ENCODE results near the gene HNMT. TPM values are rescaled to one million over a fixed set of nuclear protein-coding genes. Genes with fewer than 3 reads are reported as not detected.

The HNMT gene
- total and polyA plus RNA-seq, 2 of the 13 experiments (the other 11 are each of a cell fraction or from before 2014, with no cell fraction given), result 279 to 309 TPM

DNA sequence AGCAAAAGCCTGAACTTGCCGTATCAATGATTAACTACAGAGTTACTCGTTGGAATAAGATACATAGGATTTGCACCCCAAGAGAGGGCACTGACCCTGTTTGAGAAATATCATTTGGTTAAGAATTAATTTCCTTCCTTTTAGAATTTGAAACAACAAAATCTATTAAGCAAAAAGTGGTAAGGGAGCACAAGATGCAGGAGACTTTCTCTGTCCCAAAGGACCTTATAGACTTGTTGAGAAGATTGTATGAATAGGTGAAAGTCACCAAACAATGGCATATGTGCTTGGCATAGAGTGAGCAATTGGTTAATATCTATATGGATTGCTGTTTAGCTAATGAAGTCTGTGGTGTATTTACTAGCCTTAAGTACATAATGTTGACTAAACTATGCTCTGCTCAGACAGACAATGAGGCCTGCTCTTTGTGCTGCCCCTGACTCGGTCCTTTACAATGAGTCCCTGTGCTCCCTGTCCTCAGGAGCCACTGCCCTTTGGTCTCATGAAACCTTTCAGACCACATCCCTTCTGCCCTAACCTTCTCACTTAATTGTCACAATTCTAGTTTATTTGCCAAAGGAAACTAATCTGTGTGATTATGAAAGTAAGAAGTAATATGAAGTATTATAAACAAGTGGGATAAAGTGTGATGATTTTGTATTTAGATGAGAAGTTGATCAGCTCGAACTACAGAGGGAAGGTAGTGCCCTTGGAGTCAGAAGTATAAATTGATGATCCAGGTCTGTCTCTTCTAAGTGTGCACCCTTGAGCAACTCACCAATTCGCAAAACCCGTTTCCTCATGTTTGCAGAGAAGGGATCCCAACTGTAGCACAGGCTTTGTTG is 21.2 kb upstream of the HNMT start (continued):
- TF ChIP-seq ZNF563 (CRISPR knock-in tag; IDR thresholded peaks at IDR 0.05), result no peak
- TF ChIP-seq ZNF234 (CRISPR knock-in tag; conservative IDR thresholded peaks at IDR 0.05), result no peak
- no peak for TF ChIP-seq ATF7-NPFF (CRISPR knock-in tag; IDR thresholded peaks at IDR 0.05; ENCODE audit: low read depth)
- TF ChIP-seq SMARCC2 (IDR thresholded peaks at IDR 0.05), result 0 out of 2 replicates have a peak, but pooled peaks have one; percentile 16
- no peak for TF ChIP-seq NFIB (CRISPR knock-in tag; IDR thresholded peaks at IDR 0.05; ENCODE audit: borderline replicate concordance)
- TF ChIP-seq NCOR1 (IDR thresholded peaks at IDR 0.05; ENCODE audit: borderline replicate concordance, low read length), result peak; percentile 97
- TF ChIP-seq NR2C2 (CRISPR knock-in tag; IDR thresholded peaks at IDR 0.05; ENCODE audit: borderline replicate concordance), result no peak; the same call in none of the 2 replicates
- peak; percentile 90 for TF ChIP-seq HNF1B (CRISPR knock-in tag; IDR thresholded peaks at IDR 0.05)
- TF ChIP-seq IKZF1 (IDR thresholded peaks at IDR 0.05), result no peak
- TF ChIP-seq KAT7 (CRISPR knock-in tag; IDR thresholded peaks at IDR 0.05; ENCODE audit: borderline replicate concordance), result no peak; the same call in 1 of the 2 replicates
- TF ChIP-seq, protein P1, sequence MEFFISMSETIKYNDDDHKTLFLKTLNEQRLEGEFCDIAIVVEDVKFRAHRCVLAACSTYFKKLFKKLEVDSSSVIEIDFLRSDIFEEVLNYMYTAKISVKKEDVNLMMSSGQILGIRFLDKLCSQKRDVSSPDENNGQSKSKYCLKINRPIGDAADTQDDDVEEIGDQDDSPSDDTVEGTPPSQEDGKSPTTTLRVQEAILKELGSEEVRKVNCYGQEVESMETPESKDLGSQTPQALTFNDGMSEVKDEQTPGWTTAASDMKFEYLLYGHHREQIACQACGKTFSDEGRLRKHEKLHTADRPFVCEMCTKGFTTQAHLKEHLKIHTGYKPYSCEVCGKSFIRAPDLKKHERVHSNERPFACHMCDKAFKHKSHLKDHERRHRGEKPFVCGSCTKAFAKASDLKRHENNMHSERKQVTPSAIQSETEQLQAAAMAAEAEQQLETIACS (CRISPR knock-in tag; IDR thresholded peaks at IDR 0.05), result no peak
- TF ChIP-seq NFE2L1 (CRISPR knock-in tag; IDR thresholded peaks at IDR 0.05; ENCODE audit: borderline replicate concordance), result no peak
- TF ChIP-seq ZNF460 (CRISPR knock-in tag; IDR thresholded peaks at IDR 0.05; ENCODE audit: borderline replicate concordance), result no peak; the same call in 1 of the 2 replicates
- TF ChIP-seq HDAC1 (CRISPR knock-in tag; IDR thresholded peaks at IDR 0.05), result peak; percentile 86
- TF ChIP-seq YEATS2 (CRISPR knock-in tag; IDR thresholded peaks at IDR 0.05; ENCODE audit: borderline replicate concordance), result no peak
- no peak for TF ChIP-seq ZFAT (CRISPR knock-in tag; conservative IDR thresholded peaks at IDR 0.05)
- no peak; the same call in 1 of the 2 replicates for TF ChIP-seq JUNB (CRISPR knock-in tag; IDR thresholded peaks at IDR 0.05; ENCODE audit: borderline replicate concordance)
- no peak for TF ChIP-seq ZNF318 (CRISPR knock-in tag; IDR thresholded peaks at IDR 0.05)

Measured in HepG2 (cell line).